ENCODE results near the gene RASSF5.

Gene RASSF5

DNA sequence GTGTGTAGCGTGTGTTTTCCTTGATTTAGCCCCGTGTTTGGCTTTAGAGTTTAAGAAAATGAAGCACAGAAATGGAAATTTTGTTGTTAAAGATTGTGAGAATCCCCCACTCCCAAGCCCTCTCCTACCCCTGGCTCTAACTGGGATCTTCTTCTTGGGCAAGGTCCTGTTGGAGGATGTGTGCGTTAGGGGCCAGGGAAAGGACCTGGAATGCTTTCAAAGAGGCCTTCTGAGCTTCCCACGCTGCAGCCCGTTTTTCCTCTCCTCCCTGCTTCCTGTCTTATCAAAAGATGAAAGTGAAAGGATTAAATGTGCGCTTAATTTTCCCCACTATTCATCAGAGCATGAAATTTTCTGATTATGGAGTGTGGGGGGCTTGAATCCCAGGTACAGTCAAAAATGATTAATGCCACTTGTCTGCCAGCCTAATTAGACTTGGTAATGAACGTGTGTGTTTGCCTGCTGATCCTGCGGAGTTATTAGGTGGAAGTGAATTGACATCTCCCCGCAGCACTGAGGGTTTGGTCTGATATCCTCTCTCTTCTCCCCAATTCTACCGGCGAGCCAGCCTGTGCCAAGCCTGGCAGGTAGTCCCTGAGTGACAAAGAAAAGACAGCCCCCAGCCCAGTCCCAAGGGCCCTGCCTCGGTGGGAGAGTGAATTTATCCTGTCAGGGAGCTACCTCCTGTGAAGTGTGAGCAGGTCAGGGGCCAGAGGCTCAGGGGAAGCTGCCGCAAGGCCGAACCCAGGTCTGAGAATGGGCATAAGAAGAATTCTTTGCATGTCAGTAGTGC, 4.9 kb downstream of the RASSF5 start:
- POLR2A ChIA-PET, result no interaction called here
- no peak overlapping the region for H3K4me3 ChIP-seq (ENCODE audit: low read depth, low read length)
- CTCF ChIA-PET, result interaction anchor here (0.8 to 3.2 kb wide), 11 partner anchors 10 to 118 kb away, joined by 3 to 14 read pairs (median 4); partner anchors contain the start of gene EIF2D
- TF ChIP-seq, protein P1, sequence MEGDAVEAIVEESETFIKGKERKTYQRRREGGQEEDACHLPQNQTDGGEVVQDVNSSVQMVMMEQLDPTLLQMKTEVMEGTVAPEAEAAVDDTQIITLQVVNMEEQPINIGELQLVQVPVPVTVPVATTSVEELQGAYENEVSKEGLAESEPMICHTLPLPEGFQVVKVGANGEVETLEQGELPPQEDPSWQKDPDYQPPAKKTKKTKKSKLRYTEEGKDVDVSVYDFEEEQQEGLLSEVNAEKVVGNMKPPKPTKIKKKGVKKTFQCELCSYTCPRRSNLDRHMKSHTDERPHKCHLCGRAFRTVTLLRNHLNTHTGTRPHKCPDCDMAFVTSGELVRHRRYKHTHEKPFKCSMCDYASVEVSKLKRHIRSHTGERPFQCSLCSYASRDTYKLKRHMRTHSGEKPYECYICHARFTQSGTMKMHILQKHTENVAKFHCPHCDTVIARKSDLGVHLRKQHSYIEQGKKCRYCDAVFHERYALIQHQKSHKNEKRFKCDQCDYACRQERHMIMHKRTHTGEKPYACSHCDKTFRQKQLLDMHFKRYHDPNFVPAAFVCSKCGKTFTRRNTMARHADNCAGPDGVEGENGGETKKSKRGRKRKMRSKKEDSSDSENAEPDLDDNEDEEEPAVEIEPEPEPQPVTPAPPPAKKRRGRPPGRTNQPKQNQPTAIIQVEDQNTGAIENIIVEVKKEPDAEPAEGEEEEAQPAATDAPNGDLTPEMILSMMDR (IDR thresholded peaks at IDR 0.05; ENCODE audit: insufficient read depth, low read length, missing control alignments), result no peak
- no peak for DNase-seq (ENCODE audit: low read depth, low spot score)

DNA sequence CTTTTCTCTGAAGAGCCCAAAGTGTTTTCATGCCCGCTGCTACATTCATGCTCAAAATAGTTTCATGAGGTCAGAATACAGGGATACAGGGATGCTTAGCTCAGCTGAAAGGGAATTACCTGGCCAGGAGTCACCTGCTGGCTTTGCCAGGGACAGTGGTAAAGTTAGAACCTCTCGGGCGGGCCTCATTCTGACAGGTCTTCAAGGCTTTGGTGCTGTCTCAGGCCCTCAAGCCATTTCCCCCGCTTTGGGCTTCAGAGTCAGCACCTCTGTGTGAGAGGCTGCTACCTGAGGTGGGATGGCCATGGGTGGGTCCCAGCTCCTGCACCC, 5.5 kb downstream of the RASSF5 start:
- TF ChIP-seq, protein P1 (IDR thresholded peaks at IDR 0.05; ENCODE audit: insufficient read depth, low read length, missing control alignments), result no peak
- POLR2A ChIA-PET, result no interaction called here

DNA sequence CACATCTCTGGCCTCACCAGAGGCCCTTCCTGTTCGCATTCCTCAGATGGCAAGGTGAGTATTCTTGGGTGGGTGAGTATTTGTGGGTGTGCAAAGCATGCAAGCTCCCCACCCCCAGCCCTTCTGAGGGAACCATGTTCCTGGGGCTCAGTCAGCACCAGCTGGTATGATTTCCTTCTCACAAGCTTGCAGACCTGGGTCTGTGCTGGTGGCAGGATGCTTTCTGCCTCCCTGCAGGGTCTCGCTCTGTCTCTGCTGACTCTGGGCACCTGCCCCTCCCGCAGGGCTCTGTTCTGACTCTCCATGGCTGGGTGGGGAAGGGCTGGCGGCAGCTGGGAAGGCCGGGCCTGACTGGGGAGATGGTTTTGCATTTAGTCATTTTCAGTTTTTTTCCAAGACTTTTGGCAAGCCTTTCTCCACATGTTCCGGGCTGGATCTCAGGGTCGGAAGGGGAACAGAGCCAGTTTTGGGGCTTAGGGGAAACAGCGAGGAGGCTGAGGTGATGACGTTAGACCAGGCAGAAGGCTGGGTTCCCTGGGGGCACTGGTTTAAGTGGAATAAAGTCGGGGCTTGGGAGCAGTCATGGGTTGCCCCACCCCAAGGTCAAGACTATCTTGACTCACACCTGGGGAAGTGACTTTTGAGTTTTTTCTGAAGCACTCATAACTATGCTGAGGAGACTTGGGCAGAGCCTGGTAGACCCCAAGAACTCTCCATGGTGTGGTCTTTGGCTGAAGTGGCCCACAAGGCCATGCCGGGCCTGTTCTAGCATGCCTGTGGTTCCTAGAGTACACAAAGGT, 6.2 kb downstream of the RASSF5 start:
- H3K4me3 ChIP-seq (ENCODE audit: low read depth, low read length), result no peak overlapping the region
- TF ChIP-seq, protein P1 (IDR thresholded peaks at IDR 0.05; ENCODE audit: insufficient read depth, low read length, missing control alignments), result no peak
- DNase-seq (ENCODE audit: low read depth, low spot score), result no peak
- ChIA-PET CTCF (interaction anchor here (0.9 to 3.2 kb wide), 8 partner anchors 8 to 117 kb away, joined by 3 to 14 read pairs (median 4); partner anchors contain the start of gene EIF2D), POLR2A (no interaction called here)

More for the DNA sequence above, 5.5 kb downstream of the RASSF5 start:
- H3K4me3 ChIP-seq (ENCODE audit: low read depth, low read length), result no peak overlapping the region
- no peak for DNase-seq (ENCODE audit: low read depth, low spot score)
- CTCF ChIA-PET, result interaction anchor here (0.8 to 3.2 kb wide), 10 partner anchors 9 to 118 kb away, joined by 3 to 14 read pairs (median 4); partner anchors contain the start of gene EIF2D

DNA sequence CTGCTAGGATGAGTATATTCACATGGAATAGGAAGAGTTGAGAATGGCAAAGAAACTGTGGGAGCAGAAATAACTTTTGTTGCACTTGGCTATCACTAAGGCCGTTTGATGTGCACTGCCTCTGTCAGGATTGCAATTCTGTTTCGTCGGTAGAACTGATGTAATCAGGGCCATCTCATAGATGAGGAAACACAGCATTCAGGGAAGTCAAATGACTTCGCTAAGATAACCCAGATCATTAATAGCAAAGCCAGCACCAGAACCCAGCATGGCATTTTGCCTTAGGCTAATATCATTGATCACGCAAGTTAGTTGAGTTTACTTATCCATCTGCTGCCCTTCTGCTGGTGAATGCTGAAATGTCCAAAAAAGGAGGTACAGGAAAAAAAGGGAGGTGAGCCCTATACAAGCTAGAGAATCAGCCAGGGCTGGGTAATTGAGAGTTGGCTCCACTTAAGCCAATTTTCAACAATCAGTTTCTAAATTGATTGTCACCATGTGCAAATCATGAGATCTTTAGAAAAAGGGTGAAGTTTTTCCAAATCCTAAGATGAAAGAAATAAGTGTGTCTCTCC, 7.6 kb downstream of the RASSF5 start:
- TF ChIP-seq, protein P1 (IDR thresholded peaks at IDR 0.05; ENCODE audit: insufficient read depth, low read length, missing control alignments), result no peak
- no peak overlapping the region for H3K4me3 ChIP-seq (ENCODE audit: low read depth, low read length)
- no peak for DNase-seq (ENCODE audit: low read depth, low spot score)
- ChIA-PET POLR2A (no interaction called here), CTCF (interaction anchor here (1.1 to 1.9 kb wide), 3 partner anchors 9 to 36 kb away, joined by 3 to 10 read pairs (median 6); no protein-coding TSS in a partner anchor)

DNA sequence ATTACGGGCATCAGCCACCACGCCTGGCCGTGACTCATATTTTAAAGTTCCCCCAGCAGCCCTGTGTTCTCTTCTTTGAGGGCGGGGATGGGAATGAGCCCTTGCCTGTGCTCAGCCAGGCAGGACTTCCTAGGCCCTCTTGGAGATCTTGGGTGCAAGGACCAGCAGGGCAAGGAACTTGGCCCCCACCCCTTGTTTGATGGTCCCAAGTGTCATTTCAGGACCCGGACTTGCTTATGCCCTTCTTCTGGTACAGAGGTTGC, 9.3 kb downstream of the RASSF5 start:
- CTCF ChIA-PET, result interaction anchor here (1.2 to 3.4 kb wide), 4 partner anchors 10 to 67 kb away, joined by 4 to 15 read pairs (median 12); partner anchors contain the start of gene RASSF5
- no peak for DNase-seq (ENCODE audit: low read depth, low spot score)
- POLR2A ChIA-PET, result no interaction called here
- TF ChIP-seq, protein P1 (IDR thresholded peaks at IDR 0.05; ENCODE audit: insufficient read depth, low read length, missing control alignments), result no peak
- H3K4me3 ChIP-seq (ENCODE audit: low read depth, low read length), result no peak overlapping the region

DNA sequence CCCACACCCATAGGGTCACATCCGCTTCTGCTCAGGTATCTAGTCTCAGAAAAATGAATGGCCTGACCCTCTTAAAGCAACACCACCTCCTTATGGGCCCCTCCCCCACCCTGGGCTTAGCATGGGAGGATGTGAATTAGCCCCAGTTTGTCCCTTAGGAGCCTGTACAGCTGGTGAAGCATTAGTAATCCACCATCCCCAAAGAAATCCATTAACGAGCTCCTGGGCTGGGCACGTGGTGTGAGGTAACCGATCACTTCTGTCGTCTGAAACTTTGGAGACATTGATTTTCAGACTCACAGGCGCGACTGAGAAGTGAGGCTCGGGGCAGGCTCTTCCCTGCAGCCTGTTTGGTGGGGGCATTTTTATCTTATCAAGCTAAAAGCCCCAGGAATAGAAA, 10.5 kb downstream of the RASSF5 start:
- no peak overlapping the region for H3K4me3 ChIP-seq (ENCODE audit: low read depth, low read length)
- CTCF ChIA-PET, result interaction anchor here (1.0 to 3.4 kb wide), 7 partner anchors 11 to 66 kb away, joined by 3 to 15 read pairs (median 5); partner anchors contain the start of gene RASSF5
- TF ChIP-seq, protein P1 (IDR thresholded peaks at IDR 0.05; ENCODE audit: insufficient read depth, low read length, missing control alignments), result no peak
- POLR2A ChIA-PET, result no interaction called here
- DNase-seq (ENCODE audit: low read depth, low spot score), result no peak

All from AG04449 (cell line).